ENCODE data around the gene SLC5A12. TPM values are rescaled to one million over a fixed set of nuclear protein-coding genes. Genes with fewer than 3 reads are reported as not detected.

The SLC5A12 gene
- total RNA-seq, 1 experiment from 2014 or later: not detected

DNA sequence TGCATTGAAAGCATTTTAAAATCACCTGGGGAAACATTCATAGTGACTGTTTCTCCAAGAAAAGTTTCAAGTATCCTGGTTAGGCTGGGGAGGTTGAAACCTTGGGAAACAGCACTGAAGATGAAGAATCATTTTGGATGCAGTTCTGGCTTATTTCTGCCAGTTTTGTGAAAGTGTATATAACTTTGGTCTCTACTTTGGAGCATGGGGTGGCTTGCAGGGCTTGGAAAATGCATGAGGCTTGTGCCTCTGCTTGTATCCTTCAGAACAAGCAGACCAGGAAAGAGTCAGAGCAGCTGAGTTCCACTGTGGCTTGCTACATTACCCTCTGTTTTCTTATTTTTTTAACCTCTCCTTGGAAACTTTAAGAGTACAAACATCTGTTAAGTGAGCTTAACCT is 19.5 kb downstream of the SLC5A12 start:
- BruUV-seq (replicated peaks): no TSS peak

DNA sequence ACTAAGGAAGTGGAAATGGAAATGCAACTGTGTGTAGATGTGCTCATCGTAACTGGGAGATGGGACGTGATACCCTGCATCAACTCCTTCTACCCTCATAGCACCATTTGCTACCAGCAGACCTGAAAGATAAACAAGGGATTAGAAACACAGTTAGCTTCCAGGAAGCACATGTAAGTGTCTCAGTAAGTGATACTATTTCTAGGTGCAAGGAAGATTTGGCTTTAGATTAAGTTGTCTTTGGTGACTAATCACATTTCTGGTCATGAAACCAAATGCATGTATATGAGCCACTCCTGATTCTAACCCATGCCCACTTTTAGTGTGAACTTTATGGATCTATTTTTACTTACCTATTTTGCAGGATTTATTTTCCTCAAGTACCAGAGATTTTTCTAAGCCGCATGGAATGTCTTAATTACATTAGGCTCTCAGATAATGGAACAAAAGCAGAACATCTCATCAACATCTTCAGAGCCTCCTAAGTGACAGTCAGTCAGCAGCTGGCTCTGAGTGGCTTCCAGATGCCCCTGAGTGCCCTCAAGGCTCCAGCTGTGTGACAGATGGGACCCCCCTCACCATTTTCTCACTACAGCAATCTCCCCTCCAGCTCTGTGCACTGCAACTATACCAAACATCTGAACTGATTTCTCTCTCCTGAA is 21.2 kb downstream of the SLC5A12 start:
- no peak for DNase-seq (ENCODE audit: low spot score)
- no peaks in the 10 kb centered on the region for H3K9me3 ChIP-seq (ENCODE audit: low read depth, low read length, poor library complexity, severe bottlenecking)
- ChIA-PET CTCF (no interaction called here), POLR2A (ENCODE audit: low non-redundant PET) (no interaction called here)
- BruUV-seq (replicated peaks): no TSS peak
- intact Hi-C loops (cut with micrococcal nuclease; ENCODE audit: unreplicated experiment): no loop called here
- TF ChIP-seq, protein P1, sequence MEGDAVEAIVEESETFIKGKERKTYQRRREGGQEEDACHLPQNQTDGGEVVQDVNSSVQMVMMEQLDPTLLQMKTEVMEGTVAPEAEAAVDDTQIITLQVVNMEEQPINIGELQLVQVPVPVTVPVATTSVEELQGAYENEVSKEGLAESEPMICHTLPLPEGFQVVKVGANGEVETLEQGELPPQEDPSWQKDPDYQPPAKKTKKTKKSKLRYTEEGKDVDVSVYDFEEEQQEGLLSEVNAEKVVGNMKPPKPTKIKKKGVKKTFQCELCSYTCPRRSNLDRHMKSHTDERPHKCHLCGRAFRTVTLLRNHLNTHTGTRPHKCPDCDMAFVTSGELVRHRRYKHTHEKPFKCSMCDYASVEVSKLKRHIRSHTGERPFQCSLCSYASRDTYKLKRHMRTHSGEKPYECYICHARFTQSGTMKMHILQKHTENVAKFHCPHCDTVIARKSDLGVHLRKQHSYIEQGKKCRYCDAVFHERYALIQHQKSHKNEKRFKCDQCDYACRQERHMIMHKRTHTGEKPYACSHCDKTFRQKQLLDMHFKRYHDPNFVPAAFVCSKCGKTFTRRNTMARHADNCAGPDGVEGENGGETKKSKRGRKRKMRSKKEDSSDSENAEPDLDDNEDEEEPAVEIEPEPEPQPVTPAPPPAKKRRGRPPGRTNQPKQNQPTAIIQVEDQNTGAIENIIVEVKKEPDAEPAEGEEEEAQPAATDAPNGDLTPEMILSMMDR (conservative IDR thresholded peaks at IDR 0.05; ENCODE audit: low read depth, low read length): no peak
- no peak for TF ChIP-seq EZH2 (IDR thresholded peaks at IDR 0.05; ENCODE audit: borderline replicate concordance, low read depth, low read length, poor library complexity, severe bottlenecking)
- H3K27ac ChIP-seq (ENCODE audit: low read depth, low read length, poor library complexity, severe bottlenecking): no peak overlapping the region
- H3K4me3 ChIP-seq (ENCODE audit: low read depth, low read length, poor library complexity, severe bottlenecking): no peak overlapping the region
- H3K27me3 ChIP-seq (replicated peaks; ENCODE audit: insufficient read depth, low read depth, low read length, poor library complexity): peaks cover 69% of the 10 kb centered on the region
- H3K36me3 ChIP-seq (ENCODE audit: insufficient read depth, low read length, poor library complexity, severe bottlenecking): no peaks in the 10 kb centered on the region
- H3K4me1 ChIP-seq (ENCODE audit: insufficient read depth, low read length, poor library complexity, severe bottlenecking): no peaks in the 10 kb centered on the region

More for the DNA sequence above, 19.5 kb downstream of the SLC5A12 start:
- intact Hi-C loops (cut with micrococcal nuclease; ENCODE audit: unreplicated experiment): no loop called here
- TF ChIP-seq, protein P1 (conservative IDR thresholded peaks at IDR 0.05; ENCODE audit: low read depth, low read length): no peak
- TF ChIP-seq EZH2 (IDR thresholded peaks at IDR 0.05; ENCODE audit: borderline replicate concordance, low read depth, low read length, poor library complexity, severe bottlenecking): peak; percentile 15
- Histone ChIP-seq H3K27me3 (replicated peaks; ENCODE audit: insufficient read depth, low read depth, low read length, poor library complexity) (peaks cover 66% of the 10 kb centered on the region), H3K4me1 (ENCODE audit: insufficient read depth, low read length, poor library complexity, severe bottlenecking) (no peaks in the 10 kb centered on the region), H3K9me3 (ENCODE audit: low read depth, low read length, poor library complexity, severe bottlenecking) (no peaks in the 10 kb centered on the region), H3K36me3 (ENCODE audit: insufficient read depth, low read length, poor library complexity, severe bottlenecking) (no peaks in the 10 kb centered on the region), H3K4me3 (ENCODE audit: low read depth, low read length, poor library complexity, severe bottlenecking) (no peak overlapping the region), H3K27ac (ENCODE audit: low read depth, low read length, poor library complexity, severe bottlenecking) (no peak overlapping the region)
- CTCF ChIA-PET: no interaction called here
- DNase-seq (ENCODE audit: low spot score): no peak
- POLR2A ChIA-PET (ENCODE audit: low non-redundant PET): no interaction called here

DNA sequence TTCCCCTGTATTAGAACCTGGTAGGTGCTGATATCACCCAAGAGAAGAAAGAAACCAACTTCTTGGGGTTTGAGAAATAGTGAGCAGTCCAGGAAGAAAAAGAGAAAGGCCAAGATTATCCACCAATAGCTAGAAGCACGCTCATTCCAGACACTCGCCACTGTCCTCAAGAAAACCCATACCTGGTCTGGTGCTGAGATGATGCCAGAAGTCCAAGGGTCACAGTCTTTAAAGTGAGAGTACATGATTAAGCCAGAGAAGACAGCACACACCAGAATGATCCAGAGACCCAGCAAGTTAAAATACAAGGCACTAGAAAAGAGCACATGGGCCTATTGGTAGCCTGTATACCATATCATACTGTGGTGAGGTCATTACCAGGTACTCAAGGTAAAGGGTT is 23.6 kb downstream of the SLC5A12 start:
- DNase-seq (ENCODE audit: low spot score): no peak
- BruUV-seq (replicated peaks): no TSS peak
- intact Hi-C loops (cut with micrococcal nuclease; ENCODE audit: unreplicated experiment): no loop called here
- TF ChIP-seq, protein P1 (conservative IDR thresholded peaks at IDR 0.05; ENCODE audit: low read depth, low read length): no peak
- no peak for TF ChIP-seq EZH2 (IDR thresholded peaks at IDR 0.05; ENCODE audit: borderline replicate concordance, low read depth, low read length, poor library complexity, severe bottlenecking)
- ChIA-PET CTCF (no interaction called here), POLR2A (ENCODE audit: low non-redundant PET) (no interaction called here)
- Histone ChIP-seq H3K36me3 (ENCODE audit: insufficient read depth, low read length, poor library complexity, severe bottlenecking) (no peaks in the 10 kb centered on the region), H3K27me3 (replicated peaks; ENCODE audit: insufficient read depth, low read depth, low read length, poor library complexity) (peaks cover 61% of the 10 kb centered on the region), H3K4me1 (ENCODE audit: insufficient read depth, low read length, poor library complexity, severe bottlenecking) (no peaks in the 10 kb centered on the region), H3K4me3 (ENCODE audit: low read depth, low read length, poor library complexity, severe bottlenecking) (no peak overlapping the region), H3K27ac (ENCODE audit: low read depth, low read length, poor library complexity, severe bottlenecking) (no peak overlapping the region), H3K9me3 (ENCODE audit: low read depth, low read length, poor library complexity, severe bottlenecking) (no peaks in the 10 kb centered on the region)

All from A673 (cell line).